SK-N-SH treated with all-trans-retinoic acid at 6 μM for 48 hours (cell line): Measurements from ENCODE around the gene MNAT1.

Experiments used
- CREB5 ChIP-seq: fragments of 250-450 bp; sonication (Bioruptor Pico); IDR thresholded peaks from 2 replicates; pipeline ENCODE4 v1.5.1; 2020; ENCODE audit warnings: low read depth, mild to moderate bottlenecking, moderate library complexity
- ESRRG ChIP-seq: fragments of 250-450 bp; sonication (Bioruptor Pico); IDR thresholded peaks from 2 replicates; pipeline ENCODE4 v1.6.1; 2021; ENCODE audit warnings: mild to moderate bottlenecking
- OSR1 ChIP-seq: fragments of 250-450 bp; sonication (Bioruptor Pico); IDR thresholded peaks from 2 replicates; pipeline ENCODE4 v1.8.0; 2022; ENCODE audit warnings: moderate library complexity, mild to moderate bottlenecking, inconsistent platforms
- PATZ1 ChIP-seq: fragments of 250-450 bp; sonication (Bioruptor Pico); IDR thresholded peaks from 2 replicates; pipeline ENCODE4 v1.8.0; 2020; ENCODE audit warnings: mild to moderate bottlenecking, moderate library complexity, borderline replicate concordance
- POU6F1 ChIP-seq: fragments of 250-450 bp; sonication (Bioruptor Pico); IDR thresholded peaks from 2 replicates; pipeline ENCODE4 v1.8.0; 2021; ENCODE audit warnings: low read depth, mild to moderate bottlenecking, moderate library complexity, borderline replicate concordance
- TCF4 ChIP-seq: fragments of 250-450 bp; sonication (Bioruptor Pico); IDR thresholded peaks from 2 replicates; pipeline ENCODE4 v1.8.0; 2021; ENCODE audit warnings: mild to moderate bottlenecking, moderate library complexity, borderline replicate concordance
- TSHZ2 ChIP-seq: fragments of 250-450 bp; sonication (Bioruptor Pico); IDR thresholded peaks from 2 replicates; pipeline ENCODE4 v1.5.0; 2020; ENCODE audit warnings: mild to moderate bottlenecking, moderate library complexity
- ZFP30 ChIP-seq: fragments of 450-650 bp; formaldehyde crosslinking; IDR thresholded peaks from 2 replicates; pipeline ENCODE4 v1.5.0; 2022; ENCODE audit warnings: mild to moderate bottlenecking, moderate library complexity

GRCh38 chr14:60878536-60878935, 144.0 kb downstream of the MNAT1 start:
- TF ChIP-seq PATZ1 (CRISPR knock-in tag) (no peak), TSHZ2 (CRISPR knock-in tag) (no peak), CREB5 (CRISPR knock-in tag) (no peak), TCF4 (CRISPR knock-in tag) (no peak), OSR1 (CRISPR knock-in tag) (no peak), ZFP30 (CRISPR knock-in tag) (no peak), ESRRG (CRISPR knock-in tag) (no peak), POU6F1 (no peak)
